B cell (primary cell): ENCODE results near the gene BABAM2. TPM values are rescaled to one million over a fixed set of nuclear protein-coding genes. Genes with fewer than 3 reads are reported as not detected.

Experiments used
- ATAC-seq: fragments of 200-7000 bp; cut with Tn5 transposase; one replicate; pipeline ENCODE4 v1.10.0; 2021; ENCODE audit warnings: low read depth, mild to moderate bottlenecking, moderate number of reproducible peaks, moderate library complexity
- CTCF ChIA-PET: fragments of 350-600 bp; sonication (Branson Sonifier 250); formaldehyde crosslinking; loops from one replicate; lab custom pipeline; 2021; ENCODE audit warnings: antibody characterized with exemption, inconsistent platforms; lab: Charles Lee
- POLR2A ChIA-PET: fragments of 350-600 bp; sonication (Branson Sonifier 250); formaldehyde crosslinking; loops from one replicate; lab custom pipeline; 2021; ENCODE audit warnings: antibody characterized with exemption; lab: Charles Lee
- DNase-seq: peaks from one replicate; pipeline ENCODE4 v3.0.0; 2013
- H2AFZ ChIP-seq: 2 replicates; pipeline ENCODE4 v1.6.1; 2012; ENCODE audit warnings: mild to moderate bottlenecking, low read depth, low read length; ENCODE audit not compliant: insufficient read depth, poor library complexity, severe bottlenecking
- H3K27ac ChIP-seq, 2 donors: 1 replicate in 1 of 2; 2 replicates in 1 of 2; pipeline ENCODE4 v1.5.1; 2012 to 2013; ENCODE audit warnings: low read length in 2 of 2, mild to moderate bottlenecking in 2 of 2, moderate library complexity in 1 of 2
- H3K27me3 ChIP-seq, 4 experiments: fragments of 200-600 bp in 1 of 4; sonication (generic) in 1 of 4; replicated peaks in 1 of 4; 1 replicate in 2 of 4; 2 replicates in 2 of 4; pipeline versions ENCODE4 v1.6.1 to v1.7.0; 2013 to 2016; ENCODE audit warnings: low read length in 3 of 4, mild to moderate bottlenecking in 2 of 4, mixed read lengths in 1 of 4, moderate library complexity in 1 of 4; ENCODE audit not compliant: insufficient read depth in 4 of 4, control insufficient read depth in 3 of 4; ENCODE audit errors: control extremely low read depth in 1 of 4
- H3K36me3 ChIP-seq, 2 experiments: replicated peaks in 1 of 2; 1 replicate in 1 of 2; 2 replicates in 1 of 2; pipeline versions ENCODE4 v1.6.1 to v1.7.1; 2013; ENCODE audit warnings: low read length in 1 of 2; ENCODE audit not compliant: insufficient read depth in 2 of 2, control insufficient read depth in 1 of 2; ENCODE audit errors: control extremely low read depth in 1 of 2, extremely low read depth in 1 of 2
- H3K4me1 ChIP-seq, 2 donors: fragments of 200-600 bp in 1 of 2; sonication (generic) in 1 of 2; 1 replicate in 1 of 2; 2 replicates in 1 of 2; pipeline versions ENCODE4 v1.5.1 to v1.6.1; 2013 to 2017; ENCODE audit warnings: low read length in 2 of 2; ENCODE audit not compliant: control insufficient read depth in 2 of 2, insufficient read depth in 2 of 2
- H3K4me2 ChIP-seq: replicated peaks from 2 replicates; pipeline ENCODE3; 2012; ENCODE audit warnings: mild to moderate bottlenecking, low read depth, low read length; ENCODE audit not compliant: poor library complexity, severe bottlenecking
- H3K4me3 ChIP-seq, 5 experiments: fragments of 200-600 bp in 1 of 5; sonication (generic) in 1 of 5; 1 replicate in 3 of 5; 2 replicates in 2 of 5; pipeline versions ENCODE4 v1.5.1 to v1.7.0; 2011 to 2016; ENCODE audit warnings: low read length in 4 of 5, mild to moderate bottlenecking in 4 of 5, low read depth in 2 of 5, control low read depth in 1 of 5, moderate library complexity in 1 of 5; ENCODE audit not compliant: insufficient read depth in 1 of 5; ENCODE audit errors: control extremely low read depth in 1 of 5, extremely low read depth in 1 of 5
- H3K79me2 ChIP-seq: fragments of 200-600 bp; sonication (generic); one replicate; pipeline ENCODE4 v1.6.0; 2016; ENCODE audit warnings: low read length; ENCODE audit not compliant: control insufficient read depth, insufficient read depth
- H3K9ac ChIP-seq: fragments of 200-600 bp; sonication (generic); 2 replicates; pipeline ENCODE4 v1.6.1; 2017; ENCODE audit warnings: mild to moderate bottlenecking, low read length, moderate library complexity
- H3K9me3 ChIP-seq, 3 donors: one replicate each; pipeline versions ENCODE4 v1.6.1 to v1.7.1; 2013; ENCODE audit warnings: low read length in 2 of 3; ENCODE audit not compliant: control insufficient read depth in 2 of 3, insufficient read depth in 1 of 3; ENCODE audit errors: control extremely low read depth in 1 of 3
- H4K20me1 ChIP-seq: 2 replicates; pipeline ENCODE4 v1.6.0; 2012; ENCODE audit warnings: mild to moderate bottlenecking, low read length; ENCODE audit not compliant: insufficient read depth, control insufficient read depth, poor library complexity, severe bottlenecking
- H3K27ac Mint-ChIP-seq: one replicate; pipeline ENCODE4 v1.8.0; 2021; ENCODE audit warnings: mixed read lengths
- H3K27me3 Mint-ChIP-seq: one replicate; pipeline ENCODE4 v1.8.0; 2021; ENCODE audit warnings: mixed read lengths
- H3K4me1 Mint-ChIP-seq: one replicate; pipeline ENCODE4 v1.8.0; 2021; ENCODE audit warnings: mixed read lengths
- H3K4me3 Mint-ChIP-seq: one replicate; pipeline ENCODE4 v1.8.0; 2021; ENCODE audit warnings: mixed read lengths
- H3K9me3 Mint-ChIP-seq: one replicate; pipeline ENCODE4 v1.8.0; 2022; ENCODE audit warnings: mixed read lengths; ENCODE audit not compliant: insufficient read depth
- EZH2 ChIP-seq: IDR thresholded peaks from 2 replicates; pipeline ENCODE4 v1.6.1; 2012; ENCODE audit warnings: borderline replicate concordance, low read depth, mild to moderate bottlenecking, moderate library complexity, low read length; ENCODE audit not compliant: insufficient read depth, poor library complexity, severe bottlenecking
- WGBS: methylation state at CpG from one replicate; pipeline ENCODE4 v1.1.5; 2013; ENCODE audit warnings: missing lambda C conversion rate; ENCODE audit not compliant: insufficient coverage; 5-methylcytosine and 5-hydroxymethylcytosine counted together
- intact Hi-C: fragments of 100-400 bp; cut with micrococcal nuclease; formaldehyde crosslinking; loops from one replicate; pipeline ENCODE4 v1.10.0; 2022
- polyA plus RNA-seq: library from polyadenylated mRNA; depleted of rRNA; stranded (reverse); fragments of >200 nt; gene quantifications from 2 replicates; pipeline ENCODE4 v1.2.3, GENCODE V29; 2012
- total RNA-seq, 2 donors: library from RNA; stranded (reverse); fragments of 120-200 nt in 1 of 2; gene quantifications; 1 replicate in 1 of 2; 2 replicates in 1 of 2; pipeline versions ENCODE4 v1.2.3 to v1.2.4, GENCODE V29; 2013 to 2022
- TF ChIP-seq, protein P1 (sequence below): fragments of 200-600 bp; IDR thresholded peaks from one replicate; pipeline ENCODE4 v1.8.0; 2022; ENCODE audit warnings: antibody characterized with exemption, mild to moderate bottlenecking

Gene BABAM2
- total and polyA plus RNA-seq, 2 donors (not counting 1 experiment from before 2014, with no cell fraction given) = 22.3 to 69.6 TPM

DNA sequence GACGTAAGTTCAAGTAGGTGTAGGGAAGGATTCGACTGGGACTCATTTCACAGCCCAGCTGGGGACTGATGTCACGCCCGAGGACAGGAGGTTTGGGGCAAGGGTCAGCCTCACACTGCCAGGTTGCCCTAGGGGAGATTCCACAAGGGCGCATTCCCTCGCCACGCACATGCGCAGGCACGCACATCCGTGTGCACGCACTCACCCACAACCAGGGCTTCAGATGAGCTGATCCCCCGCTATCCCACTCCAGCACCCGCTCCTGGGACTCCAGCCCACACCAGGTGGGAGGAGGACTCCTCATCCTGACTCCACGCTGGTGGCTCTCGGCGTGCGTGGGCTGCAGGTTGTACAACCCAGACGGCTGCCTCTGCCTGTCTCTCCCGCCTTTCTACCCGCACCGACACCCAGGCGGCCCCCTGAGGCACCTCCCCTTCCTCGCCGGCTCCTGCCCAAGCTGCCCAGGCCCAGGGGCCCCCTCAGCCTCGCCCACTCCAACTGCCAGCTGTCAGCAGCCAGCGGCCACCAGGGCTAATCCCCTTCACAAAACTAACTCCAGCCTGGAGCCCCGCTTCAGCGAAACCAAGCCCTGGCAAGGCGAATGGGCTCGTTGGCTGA lies 454.3 kb downstream of the BABAM2 start:
- no peaks in the 10 kb centered on the region for H3K9me3 Mint-ChIP-seq
- Histone ChIP-seq H3K27me3 (peaks cover 0 to 3% (median 0%) of the 10 kb centered on the region in 4 experiments), H3K27ac (no peak overlapping the region), H3K36me3 (no peaks in the 10 kb centered on the region), H3K4me2 (no peak overlapping the region), H4K20me1 (no peaks in the 10 kb centered on the region), H3K4me3 (no peak overlapping the region), H3K4me1 (no peaks in the 10 kb centered on the region), H2AFZ (no peak overlapping the region), H3K9ac (no peak overlapping the region), H3K9me3 (no peaks in the 10 kb centered on the region), H3K79me2 (no peaks in the 10 kb centered on the region)
- no peak overlapping the region for H3K4me3 Mint-ChIP-seq
- no peaks in the 10 kb centered on the region for H3K4me1 Mint-ChIP-seq
- TF ChIP-seq, protein P1, sequence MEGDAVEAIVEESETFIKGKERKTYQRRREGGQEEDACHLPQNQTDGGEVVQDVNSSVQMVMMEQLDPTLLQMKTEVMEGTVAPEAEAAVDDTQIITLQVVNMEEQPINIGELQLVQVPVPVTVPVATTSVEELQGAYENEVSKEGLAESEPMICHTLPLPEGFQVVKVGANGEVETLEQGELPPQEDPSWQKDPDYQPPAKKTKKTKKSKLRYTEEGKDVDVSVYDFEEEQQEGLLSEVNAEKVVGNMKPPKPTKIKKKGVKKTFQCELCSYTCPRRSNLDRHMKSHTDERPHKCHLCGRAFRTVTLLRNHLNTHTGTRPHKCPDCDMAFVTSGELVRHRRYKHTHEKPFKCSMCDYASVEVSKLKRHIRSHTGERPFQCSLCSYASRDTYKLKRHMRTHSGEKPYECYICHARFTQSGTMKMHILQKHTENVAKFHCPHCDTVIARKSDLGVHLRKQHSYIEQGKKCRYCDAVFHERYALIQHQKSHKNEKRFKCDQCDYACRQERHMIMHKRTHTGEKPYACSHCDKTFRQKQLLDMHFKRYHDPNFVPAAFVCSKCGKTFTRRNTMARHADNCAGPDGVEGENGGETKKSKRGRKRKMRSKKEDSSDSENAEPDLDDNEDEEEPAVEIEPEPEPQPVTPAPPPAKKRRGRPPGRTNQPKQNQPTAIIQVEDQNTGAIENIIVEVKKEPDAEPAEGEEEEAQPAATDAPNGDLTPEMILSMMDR = no peak
- WGBS = 92% methylated on average over 30 of the region's 30 CpGs
- H3K27ac Mint-ChIP-seq = no peak overlapping the region
- DNase-seq (no peak), ATAC-seq (no peak)
- POLR2A ChIA-PET = no interaction called here
- no peaks in the 10 kb centered on the region for H3K27me3 Mint-ChIP-seq
- CTCF ChIA-PET = no interaction called here
- intact Hi-C loops = no loop called here

DNA sequence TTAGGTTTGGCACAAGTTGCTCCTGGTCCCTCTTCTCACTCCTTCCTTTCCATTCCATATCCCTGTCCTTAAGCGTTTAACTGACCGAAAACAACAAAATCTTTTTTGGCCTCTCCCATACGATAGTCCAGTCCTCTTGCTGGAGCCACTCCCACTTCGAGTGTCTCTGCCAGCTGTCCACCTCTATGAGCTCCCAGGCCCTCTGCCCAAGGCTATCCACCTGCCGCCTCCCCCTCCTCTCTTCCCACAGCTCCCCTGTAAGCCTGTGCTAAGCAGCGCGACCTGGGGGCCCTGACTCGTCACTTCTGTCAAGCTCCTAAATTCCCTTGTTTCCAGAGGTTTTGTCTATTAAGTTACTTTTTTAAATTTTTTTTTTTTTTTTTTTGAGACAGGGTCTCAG lies 455.1 kb downstream of the BABAM2 start:
- no peaks in the 10 kb centered on the region for H3K27me3 Mint-ChIP-seq
- no peak overlapping the region for H2AFZ ChIP-seq
- no peaks in the 10 kb centered on the region for H4K20me1 ChIP-seq
- no peak overlapping the region for H3K4me3 ChIP-seq
- H3K9me3 Mint-ChIP-seq = no peaks in the 10 kb centered on the region
- no peaks in the 10 kb centered on the region for H3K4me1 ChIP-seq
- no peak overlapping the region for H3K27ac Mint-ChIP-seq
- POLR2A ChIA-PET = no interaction called here
- 82% methylated on average over 5 of the region's 8 CpGs for WGBS
- H3K27ac ChIP-seq = no peak overlapping the region
- H3K9ac ChIP-seq = no peak overlapping the region
- intact Hi-C loops = no loop called here
- no peaks in the 10 kb centered on the region for H3K9me3 ChIP-seq
- H3K4me1 Mint-ChIP-seq = no peaks in the 10 kb centered on the region
- H3K27me3 ChIP-seq = peaks cover 0 to 3% (median 0%) of the 10 kb centered on the region in 4 experiments
- DNase-seq = no peak
- H3K4me2 ChIP-seq = no peak overlapping the region
- no peak overlapping the region for H3K4me3 Mint-ChIP-seq
- TF ChIP-seq, protein P1 = no peak
- no peak for TF ChIP-seq EZH2
- no peaks in the 10 kb centered on the region for H3K36me3 ChIP-seq
- H3K79me2 ChIP-seq = no peaks in the 10 kb centered on the region
- CTCF ChIA-PET = interaction anchor here (0.7 kb wide), 2 partner anchors 36 to 84 kb away, joined by 3 read pairs; no protein-coding TSS in a partner anchor
- no peak for ATAC-seq
